Skeletal muscle tissue (tissue), 4 donors: ENCODE results near the gene ZNF316. TPM values are rescaled to one million over a fixed set of nuclear protein-coding genes. Genes with fewer than 3 reads are reported as not detected.
A peak's percentile ranks its signal among the peaks of the same experiment; 100 is the strongest.
"Not testable (repeated sequence)": the region's sequence is repeated elsewhere in the genome, so short reads cannot be mapped to it uniquely, and the experiment has no call there.

Source experiments
- H3K27ac ChIP-seq: one replicate; pipeline ENCODE4 v1.7.0; 2013; ENCODE audit warnings: mild to moderate bottlenecking, low read depth, low read length, inconsistent platforms
- H3K27me3 ChIP-seq, 3 donors: one replicate each; pipeline ENCODE4 v1.7.0; 2013; ENCODE audit warnings: low read length in 3 of 3; ENCODE audit not compliant: control insufficient read depth in 3 of 3, insufficient read depth in 3 of 3
- H3K36me3 ChIP-seq, 3 donors: one replicate each; pipeline ENCODE4 v1.7.0; 2013; ENCODE audit warnings: low read length in 3 of 3; ENCODE audit not compliant: control insufficient read depth in 3 of 3, insufficient read depth in 3 of 3
- H3K4me1 ChIP-seq, 3 donors: one replicate each; pipeline ENCODE4 v1.7.0; 2013; ENCODE audit warnings: low read length in 3 of 3, mild to moderate bottlenecking in 3 of 3; ENCODE audit not compliant: control insufficient read depth in 3 of 3, insufficient read depth in 3 of 3
- H3K4me3 ChIP-seq, 3 donors: one replicate each; pipeline ENCODE4 v1.7.0; 2013; ENCODE audit warnings: low read length in 3 of 3
- H3K9ac ChIP-seq, 3 donors: one replicate each; pipeline ENCODE4 v1.7.0; 2013; ENCODE audit warnings: low read length in 3 of 3, mild to moderate bottlenecking in 3 of 3, moderate library complexity in 2 of 3, low read depth in 1 of 3
- H3K9me3 ChIP-seq, 3 donors: one replicate each; pipeline ENCODE4 v1.7.0; 2013; ENCODE audit warnings: low read length in 3 of 3; ENCODE audit not compliant: control insufficient read depth in 3 of 3
- total RNA-seq: library from RNA; depleted of rRNA; stranded (reverse); fragments of >200 nt; gene quantifications from one replicate; pipeline ENCODE4 v1.2.3, GENCODE V29; 2014
- donor health status: Osteomylitis.

The ZNF316 gene
- total RNA-seq, 1 donor from 2014 or later, result 9.9 TPM

DNA sequence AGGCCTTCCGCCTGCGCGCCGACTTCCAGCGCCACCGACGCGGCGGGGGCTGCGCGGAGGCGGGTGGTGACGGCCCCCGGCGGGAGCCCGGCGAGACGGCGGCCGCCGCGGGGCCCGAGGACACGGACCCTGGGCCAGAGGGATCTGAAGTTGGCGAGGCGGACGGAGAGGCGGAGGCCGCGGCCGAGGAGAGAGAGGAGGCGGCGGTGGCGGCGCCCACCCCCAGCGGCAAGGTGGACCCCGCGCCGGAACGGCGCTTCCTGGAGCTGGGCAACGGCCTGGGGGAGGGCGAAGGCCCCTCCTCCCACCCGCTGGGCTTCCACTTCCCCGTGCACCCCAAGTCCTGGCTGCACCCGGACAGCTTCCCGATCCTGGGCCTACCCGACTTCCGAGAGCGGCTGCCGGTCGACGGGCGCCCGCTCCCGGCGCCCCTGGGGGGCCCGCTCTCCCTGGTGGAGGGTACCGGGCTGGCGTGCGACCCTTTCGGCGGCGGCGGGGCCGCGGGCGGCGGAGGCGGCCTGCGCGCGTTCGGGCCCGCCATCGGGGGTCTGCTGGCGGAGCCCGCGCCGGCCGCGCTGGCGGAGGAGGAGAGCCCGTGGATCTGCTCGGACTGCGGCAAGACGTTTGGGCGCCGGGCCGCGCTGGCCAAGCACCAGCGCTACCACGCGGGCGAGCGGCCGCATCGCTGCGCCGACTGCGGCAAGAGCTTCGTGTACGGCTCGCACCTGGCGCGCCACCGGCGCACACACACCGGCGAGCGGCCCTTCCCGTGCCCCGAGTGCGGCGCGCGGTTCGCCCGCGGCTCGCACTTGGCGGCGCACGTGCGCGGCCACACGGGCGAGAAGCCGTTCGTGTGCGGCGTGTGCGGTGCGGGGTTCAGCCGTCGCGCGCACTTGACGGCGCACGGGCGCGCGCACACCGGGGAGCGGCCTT lies 16.2 kb downstream of the ZNF316 start:
- no peaks in the 10 kb centered on the region for H3K4me1 ChIP-seq
- no peak overlapping the region for H3K4me3 ChIP-seq
- no peak overlapping the region for H3K9ac ChIP-seq
- H3K27me3 ChIP-seq, result no peaks in the 10 kb centered on the region
- H3K36me3 ChIP-seq, result peaks cover 25 to 34% (median 34%) of the 10 kb centered on the region in 3 donors
- no peak overlapping the region for H3K27ac ChIP-seq
- no peaks in the 10 kb centered on the region for H3K9me3 ChIP-seq

DNA sequence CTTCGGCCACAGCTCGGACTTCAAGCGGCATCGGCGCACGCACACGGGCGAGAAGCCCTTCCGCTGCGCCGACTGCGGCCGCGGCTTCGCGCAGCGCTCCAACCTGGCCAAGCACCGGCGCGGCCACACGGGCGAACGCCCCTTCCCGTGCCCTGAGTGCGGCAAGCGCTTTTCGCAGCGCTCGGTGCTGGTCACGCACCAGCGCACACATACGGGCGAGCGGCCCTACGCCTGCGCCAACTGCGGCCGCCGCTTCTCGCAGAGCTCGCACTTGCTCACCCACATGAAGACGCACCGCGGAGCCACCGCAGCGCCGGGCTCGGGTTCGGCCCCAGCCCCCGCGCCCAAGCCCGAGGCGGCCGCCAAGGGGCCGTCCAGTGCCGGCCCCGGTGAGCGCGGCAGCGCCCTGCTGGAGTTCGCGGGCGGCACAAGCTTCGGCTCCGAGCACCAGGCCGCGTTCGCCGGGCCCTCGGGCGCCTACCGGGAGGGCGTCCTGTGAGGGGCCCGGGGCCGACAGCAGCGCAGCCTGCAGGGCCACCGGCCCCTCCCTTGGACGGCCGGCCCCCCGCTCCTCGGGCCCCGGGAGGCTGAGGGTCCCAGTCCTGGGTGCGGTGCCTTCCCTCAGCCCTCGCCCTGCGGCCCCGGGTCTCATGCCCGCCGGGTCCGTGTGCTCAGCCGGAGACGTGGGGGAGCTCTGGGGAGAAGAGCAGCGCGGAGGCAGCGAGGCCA lies 17.2 kb downstream of the ZNF316 start:
- peaks cover 0 to 5% (median 0%) of the 10 kb centered on the region in 3 donors for H3K27me3 ChIP-seq
- H3K36me3 ChIP-seq, result peaks cover 25 to 33% (median 25%) of the 10 kb centered on the region in 3 donors
- no peaks in the 10 kb centered on the region for H3K9me3 ChIP-seq
- no peak overlapping the region for H3K4me3 ChIP-seq
- H3K4me1 ChIP-seq, result peaks cover 0 to 3% (median 0%) of the 10 kb centered on the region in 3 donors
- H3K27ac ChIP-seq, result no peak overlapping the region
- H3K9ac ChIP-seq, result no peak overlapping the region

DNA sequence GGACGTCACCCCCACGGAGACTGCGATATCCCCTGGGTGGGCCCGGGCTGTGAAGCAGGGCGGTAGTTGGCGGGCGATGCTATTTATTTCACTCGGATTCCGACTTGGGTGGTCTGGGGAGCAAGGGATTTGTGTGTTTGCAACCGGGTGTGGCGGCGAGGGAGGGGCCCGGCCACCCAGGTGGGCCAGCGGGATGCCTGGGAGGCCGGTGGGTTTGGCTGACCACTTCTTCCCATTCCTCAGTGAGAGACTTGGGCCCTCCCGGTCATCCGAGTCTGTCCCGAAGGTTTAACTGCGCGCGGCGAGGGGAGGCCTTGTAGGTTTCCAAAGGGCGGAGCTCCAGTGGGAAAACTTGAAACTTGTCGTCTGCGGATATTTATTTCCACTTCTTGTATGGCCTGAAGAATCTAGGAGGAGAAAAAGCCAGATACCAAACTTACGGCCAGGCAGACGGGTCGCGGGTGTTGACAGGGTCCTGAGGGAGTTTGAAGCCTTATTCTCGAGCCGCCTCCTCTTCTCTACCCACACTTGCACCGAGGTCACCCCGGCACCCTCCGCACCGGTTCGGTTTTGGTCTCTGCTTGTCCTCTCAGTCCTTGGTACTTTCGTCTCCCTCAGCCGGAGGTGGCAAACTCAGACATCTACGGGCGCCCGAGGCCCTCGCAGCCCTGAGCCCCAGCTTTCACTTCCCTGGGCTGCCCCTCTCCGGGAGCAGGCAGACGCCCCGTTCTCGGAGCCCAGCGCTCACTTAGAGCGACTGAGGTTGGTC lies 17.9 kb downstream of the ZNF316 start:
- H3K27ac ChIP-seq, result no peak overlapping the region
- peaks cover 0 to 6% (median 0%) of the 10 kb centered on the region in 3 donors for H3K4me1 ChIP-seq
- H3K36me3 ChIP-seq, result peaks cover 21 to 33% (median 25%) of the 10 kb centered on the region in 3 donors
- H3K9ac ChIP-seq, result no peak overlapping the region
- H3K4me3 ChIP-seq, result no peak overlapping the region
- H3K9me3 ChIP-seq, result no peaks in the 10 kb centered on the region
- peaks cover 0 to 9% (median 0%) of the 10 kb centered on the region in 3 donors for H3K27me3 ChIP-seq

DNA sequence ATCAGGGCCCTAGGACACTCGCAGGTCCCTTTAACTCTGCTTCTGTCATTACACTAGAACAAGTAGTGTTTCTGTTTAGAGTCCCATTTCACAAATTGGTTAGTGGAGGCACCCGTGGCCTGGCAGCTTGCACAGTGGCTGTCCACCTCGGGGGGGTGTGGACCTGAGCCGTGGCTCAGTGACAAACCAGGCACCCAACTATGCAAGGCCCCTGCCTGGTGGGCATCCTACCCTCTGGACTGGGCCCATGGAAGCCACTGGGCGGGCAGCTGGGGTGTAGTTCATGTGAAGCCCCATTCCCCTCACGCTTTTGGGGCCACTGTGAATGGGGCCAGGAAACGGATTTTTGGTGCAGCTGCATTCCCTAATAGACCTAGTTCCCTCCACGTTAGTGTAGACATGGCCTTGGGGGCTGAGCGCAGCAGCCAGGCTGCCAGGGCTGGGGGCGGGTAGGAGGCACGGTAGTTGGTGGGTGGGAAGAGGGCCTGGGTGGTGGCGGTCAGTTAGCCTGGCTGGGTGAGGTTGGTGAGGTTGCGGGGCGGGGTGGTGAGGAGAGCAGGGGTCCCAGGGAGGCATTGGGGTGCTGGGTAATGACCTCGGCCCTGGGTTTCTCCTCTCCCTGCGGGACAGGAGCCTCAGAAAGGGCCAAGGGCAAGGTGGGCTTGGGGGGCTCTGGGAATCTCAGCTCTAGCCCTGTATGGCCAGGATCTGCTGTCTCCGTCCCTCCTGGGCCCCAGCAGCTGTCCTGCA lies 18.7 kb downstream of the ZNF316 start:
- Histone ChIP-seq H3K4me3 (no peak overlapping the region), H3K9ac (no peak overlapping the region), H3K27me3 (peaks cover 0 to 9% (median 0%) of the 10 kb centered on the region in 3 donors), H3K36me3 (peaks cover 14 to 29% (median 25%) of the 10 kb centered on the region in 3 donors), H3K9me3 (no peaks in the 10 kb centered on the region), H3K4me1 (peaks cover 0 to 6% (median 0%) of the 10 kb centered on the region in 3 donors), H3K27ac (no peak overlapping the region)

DNA sequence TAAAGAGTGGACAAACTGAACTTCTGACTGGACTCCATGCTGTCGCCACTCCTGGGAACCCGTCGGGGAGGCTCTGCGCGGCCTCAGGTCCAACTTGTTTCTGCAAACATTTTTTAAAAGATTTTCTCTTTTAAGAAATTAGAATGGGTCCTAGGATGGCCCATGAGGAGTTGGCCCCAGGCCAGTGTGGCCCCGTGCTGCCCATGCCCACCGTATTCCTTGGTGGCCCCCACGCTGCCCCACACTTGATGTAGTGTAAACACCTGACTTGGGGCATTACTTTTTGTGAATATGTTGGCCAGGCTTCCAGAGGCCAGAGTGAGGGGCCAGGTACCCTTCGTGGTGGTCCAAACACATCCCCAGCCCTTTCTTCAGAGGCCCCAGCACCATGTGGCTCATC lies 19.3 kb downstream of the ZNF316 start:
- Histone ChIP-seq H3K27ac (no peak overlapping the region), H3K9me3 (no peaks in the 10 kb centered on the region), H3K4me3 (no peak overlapping the region), H3K4me1 (peaks cover 0 to 6% (median 0%) of the 10 kb centered on the region in 3 donors), H3K27me3 (peaks cover 0 to 9% (median 0%) of the 10 kb centered on the region in 3 donors), H3K9ac (no peak overlapping the region), H3K36me3 (peaks cover 14 to 29% (median 25%) of the 10 kb centered on the region in 3 donors)

DNA sequence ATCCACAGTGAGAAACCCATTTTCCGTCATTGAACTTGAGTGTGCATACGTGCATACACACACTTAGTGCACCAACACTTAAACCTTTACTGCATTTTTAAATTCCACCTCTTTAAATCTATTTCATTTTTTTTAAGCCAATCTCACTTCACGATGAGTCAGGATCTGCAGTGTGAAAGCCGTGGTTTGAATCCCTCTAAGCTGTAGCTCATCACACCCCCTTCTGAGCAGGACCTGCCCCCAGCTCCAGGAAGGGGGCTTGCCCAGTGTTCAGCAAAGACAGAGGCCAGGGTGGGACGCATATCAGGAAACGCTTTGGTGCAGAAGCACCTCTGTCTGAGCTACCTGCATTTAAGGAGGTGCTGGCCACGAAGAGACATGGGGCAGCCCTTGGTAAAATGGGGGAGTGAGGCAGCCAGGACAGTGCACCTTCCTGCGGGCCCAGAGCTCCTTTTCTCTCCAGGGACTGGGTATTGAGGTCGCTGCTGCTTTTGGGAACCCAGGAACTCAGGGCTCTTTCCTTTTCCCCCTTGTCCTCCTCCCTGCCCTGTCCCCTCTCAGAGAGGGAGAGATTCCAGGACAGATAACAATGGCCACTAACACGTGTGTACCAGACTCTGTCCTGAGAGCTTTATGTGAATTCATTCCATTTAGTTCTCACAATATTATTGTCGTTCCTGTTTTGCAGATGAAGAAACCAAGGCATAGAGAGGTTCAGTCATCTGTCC lies 21.7 kb downstream of the ZNF316 start:
- Histone ChIP-seq H3K9me3 (no peaks in the 10 kb centered on the region), H3K27me3 (peaks cover 0 to 9% (median 0%) of the 10 kb centered on the region in 3 donors), H3K27ac (no peak overlapping the region), H3K36me3 (peaks cover 3 to 14% (median 13%) of the 10 kb centered on the region in 3 donors), H3K4me3 (no peak overlapping the region), H3K9ac (no peak overlapping the region), H3K4me1 (peaks cover 0 to 6% (median 0%) of the 10 kb centered on the region in 3 donors)

DNA sequence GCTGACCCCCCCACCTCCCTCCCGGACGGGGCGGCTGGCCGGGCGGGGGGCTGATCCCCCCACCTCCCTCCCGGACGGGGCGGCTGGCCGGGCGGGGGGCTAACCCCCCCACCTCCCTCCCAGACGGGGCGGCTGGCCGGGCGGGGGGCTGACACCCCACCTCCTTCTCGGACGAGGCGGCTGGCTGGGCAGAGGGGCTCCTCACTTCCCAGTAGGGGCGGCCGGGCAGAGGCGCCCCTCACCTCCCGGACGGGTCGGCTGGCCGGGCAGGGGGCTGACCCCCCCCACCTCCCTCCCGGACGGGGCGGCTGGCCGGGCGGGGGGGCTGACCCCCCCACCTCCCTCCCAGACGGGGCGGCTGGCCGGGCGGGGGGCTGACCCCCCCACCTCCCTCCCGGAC lies 33.7 kb downstream of the ZNF316 start:
- H3K27ac ChIP-seq, H3K4me3 ChIP-seq, H3K4me1 ChIP-seq, H3K27me3 ChIP-seq, H3K9ac ChIP-seq, H3K36me3 ChIP-seq: not testable (repeated sequence)
- H3K9me3 ChIP-seq, result peaks cover 17 to 32% (median 20%) of the 10 kb centered on the region in 3 donors

DNA sequence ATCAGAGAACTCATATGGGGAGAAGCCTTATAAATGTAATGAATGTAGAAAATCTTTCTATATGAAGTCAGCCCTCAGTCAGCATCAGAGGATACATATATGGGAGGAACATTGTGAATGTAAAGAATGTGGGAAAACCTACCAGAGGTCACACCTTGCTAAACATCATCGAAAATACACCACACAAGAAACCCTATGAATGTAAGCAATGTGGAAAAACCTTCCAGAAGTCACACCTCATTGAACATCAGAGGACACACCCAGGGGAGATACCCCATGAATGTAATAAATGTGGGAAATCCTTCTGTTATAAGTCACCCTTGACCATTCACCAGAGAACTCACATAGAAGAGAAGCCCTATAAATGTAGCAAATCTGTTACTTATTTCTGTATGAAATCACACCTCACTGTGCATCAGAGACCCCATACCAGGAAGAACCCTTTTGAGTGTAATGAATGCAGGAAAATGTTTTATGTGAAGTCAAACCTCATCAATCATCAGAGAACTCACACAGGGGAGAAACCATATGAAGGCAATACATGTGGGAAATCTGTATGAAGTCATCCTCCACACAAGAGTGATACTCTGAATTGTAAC lies 38.8 kb downstream of the ZNF316 start:
- Histone ChIP-seq H3K4me1 (no peaks in the 10 kb centered on the region), H3K4me3 (peak overlapping the region in 1 of 3 donors; percentile 3), H3K36me3 (no peaks in the 10 kb centered on the region), H3K27ac (no peak overlapping the region), H3K9ac (no peak overlapping the region), H3K27me3 (no peaks in the 10 kb centered on the region), H3K9me3 (peaks cover 34 to 36% (median 35%) of the 10 kb centered on the region in 3 donors)
